CD8-positive, alpha-beta memory T cell (primary cell): ENCODE data around the gene SPTB. TPM values are rescaled to one million over a fixed set of nuclear protein-coding genes. Genes with fewer than 3 reads are reported as not detected.

ENCODE experiments used
- CTCF ChIA-PET: fragments of 350-600 bp; sonication (Branson Sonifier 250); formaldehyde crosslinking; loops from one replicate; lab custom pipeline; 2021; ENCODE audit warnings: antibody characterized with exemption; lab: Charles Lee
- POLR2A ChIA-PET: fragments of 350-600 bp; sonication (Branson Sonifier 250); formaldehyde crosslinking; loops from one replicate; lab custom pipeline; 2021; ENCODE audit warnings: antibody characterized with exemption; lab: Charles Lee
- DNase-seq, 5 donors: peaks; one replicate each; pipeline versions ENCODE4 v3.0.0 to v3.0.0-alpha.2; 2020 to 2022; ENCODE audit warnings: mixed read lengths in 1 of 5
- H3K27ac ChIP-seq: one replicate; pipeline ENCODE4 v1.7.0; 2013; ENCODE audit warnings: low read depth, mild to moderate bottlenecking, low read length, moderate library complexity
- H3K27me3 ChIP-seq: 2 replicates; pipeline ENCODE4 v1.7.0; 2013; ENCODE audit warnings: low read length, mild to moderate bottlenecking; ENCODE audit not compliant: insufficient read depth, poor library complexity, severe bottlenecking
- H3K36me3 ChIP-seq: 2 replicates; pipeline ENCODE4 v1.7.0; 2013; ENCODE audit warnings: mild to moderate bottlenecking, low read length, moderate library complexity; ENCODE audit not compliant: insufficient read depth
- H3K4me1 ChIP-seq: 2 replicates; pipeline ENCODE4 v1.7.0; 2013; ENCODE audit warnings: mild to moderate bottlenecking, low read length, moderate library complexity; ENCODE audit not compliant: insufficient read depth
- H3K4me3 ChIP-seq: 2 replicates; pipeline ENCODE4 v1.7.0; 2013; ENCODE audit warnings: mild to moderate bottlenecking, low read length
- H3K9me3 ChIP-seq: 2 replicates; pipeline ENCODE4 v1.7.0; 2013; ENCODE audit warnings: mild to moderate bottlenecking, low read length
- H3K27ac Mint-ChIP-seq, 8 donors: one replicate each; pipeline ENCODE4 v1.8.0; 2020 to 2021; ENCODE audit warnings: mixed read lengths in 8 of 8, mild to moderate bottlenecking in 6 of 8, inconsistent platforms in 3 of 8, moderate library complexity in 3 of 8
- H3K27me3 Mint-ChIP-seq, 2 donors: one replicate each; pipeline ENCODE4 v1.8.0; 2020 to 2021; ENCODE audit warnings: mixed read lengths in 2 of 2, mild to moderate bottlenecking in 1 of 2, moderate library complexity in 1 of 2
- H3K36me3 Mint-ChIP-seq, 3 donors: one replicate each; pipeline ENCODE4 v1.8.0; 2020 to 2021; ENCODE audit warnings: mixed read lengths in 3 of 3, inconsistent platforms in 1 of 3, mild to moderate bottlenecking in 1 of 3
- H3K4me1 Mint-ChIP-seq, 3 donors: one replicate each; pipeline ENCODE4 v1.8.0; 2020 to 2021; ENCODE audit warnings: mixed read lengths in 3 of 3, inconsistent platforms in 1 of 3, mild to moderate bottlenecking in 1 of 3
- H3K4me3 Mint-ChIP-seq, 7 donors: one replicate each; pipeline ENCODE4 v1.8.0; 2020 to 2021; ENCODE audit warnings: mixed read lengths in 7 of 7, mild to moderate bottlenecking in 6 of 7, moderate library complexity in 4 of 7, inconsistent platforms in 2 of 7
- H3K9me3 Mint-ChIP-seq, 5 donors: one replicate each; pipeline ENCODE4 v1.8.0; 2020 to 2022; ENCODE audit warnings: mixed read lengths in 5 of 5, mild to moderate bottlenecking in 3 of 5, moderate library complexity in 2 of 5, inconsistent platforms in 1 of 5
- polyA plus RNA-seq: library from polyadenylated mRNA; unstranded; fragments of 300-500 nt; fragmentation: Illumina TruSeq; gene quantifications from one replicate; pipeline ENCODE4 v1.2.3, GENCODE V29; 2021
- total RNA-seq, 2 experiments: library from RNA; stranded (reverse); gene quantifications; one replicate each; pipeline ENCODE4 v1.2.3, GENCODE V29; 2021

SPTB gene
- total and polyA plus RNA-seq, 3 experiments from 2014 or later = 0.09 to 0.18 (median 0.15) TPM

DNA sequence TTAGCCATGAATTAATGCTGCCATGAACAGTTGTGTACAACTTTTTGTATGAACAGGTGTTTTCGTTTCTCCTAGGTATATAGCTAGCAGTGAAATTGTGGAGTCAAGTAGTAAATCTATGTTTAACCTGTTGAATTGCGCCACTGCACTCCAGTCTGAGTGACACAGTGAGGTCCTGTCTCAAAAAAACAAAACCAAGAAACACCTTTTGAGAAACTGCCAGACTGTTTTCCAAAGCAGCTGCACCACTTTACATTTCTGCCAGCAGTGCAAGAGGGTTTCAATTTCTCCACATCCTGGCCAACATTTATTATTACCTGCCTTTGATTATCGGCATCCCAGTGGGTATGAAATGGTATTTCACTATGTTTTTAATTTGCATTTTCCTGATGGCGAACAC, 178.8 kb downstream of the SPTB start:
- no peak overlapping the region for H3K4me3 Mint-ChIP-seq
- Histone ChIP-seq H3K9me3 (no peaks in the 10 kb centered on the region), H3K27ac (no peak overlapping the region), H3K27me3 (peaks cover 23% of the 10 kb centered on the region), H3K4me3 (no peak overlapping the region), H3K36me3 (no peaks in the 10 kb centered on the region), H3K4me1 (peaks cover 50% of the 10 kb centered on the region)
- POLR2A ChIA-PET = no interaction called here
- CTCF ChIA-PET = no interaction called here
- no peak for DNase-seq
- no peaks in the 10 kb centered on the region for H3K36me3 Mint-ChIP-seq
- H3K27me3 Mint-ChIP-seq = peaks cover 27 to 55% of the 10 kb centered on the region in 2 donors
- no peaks in the 10 kb centered on the region for H3K9me3 Mint-ChIP-seq
- no peak overlapping the region for H3K27ac Mint-ChIP-seq
- peaks cover 50 to 64% (median 57%) of the 10 kb centered on the region in 3 donors for H3K4me1 Mint-ChIP-seq

DNA sequence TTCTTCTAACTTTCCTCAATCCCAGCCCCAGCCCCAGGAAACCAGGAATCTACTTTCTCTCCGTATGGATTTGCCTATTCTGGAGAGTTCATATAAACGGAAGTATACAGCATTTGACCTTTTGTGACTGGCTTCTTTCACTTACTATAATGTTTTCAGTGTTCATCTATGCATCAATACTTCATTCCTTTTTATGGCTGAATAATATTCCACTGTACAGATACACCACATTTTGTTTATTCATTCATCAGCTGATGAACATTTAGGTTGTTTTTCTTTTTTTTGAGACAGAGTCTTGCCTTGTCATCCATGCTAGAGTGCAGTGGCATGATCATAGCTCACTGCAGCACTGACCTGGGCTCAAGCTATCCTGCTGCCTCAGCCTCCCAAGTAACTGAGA, 179.4 kb downstream of the SPTB start:
- no peaks in the 10 kb centered on the region for H3K9me3 Mint-ChIP-seq
- peak overlapping the region in 1 of 8 donors; percentile 23 for H3K27ac Mint-ChIP-seq
- no peaks in the 10 kb centered on the region for H3K36me3 Mint-ChIP-seq
- peaks cover 23% of the 10 kb centered on the region for H3K27me3 ChIP-seq
- H3K4me1 ChIP-seq = peaks cover 46% of the 10 kb centered on the region
- H3K27me3 Mint-ChIP-seq = peaks cover 26 to 49% of the 10 kb centered on the region in 2 donors
- POLR2A ChIA-PET = no interaction called here
- no peaks in the 10 kb centered on the region for H3K9me3 ChIP-seq
- DNase-seq = no peak
- H3K4me3 ChIP-seq = no peak overlapping the region
- H3K4me3 Mint-ChIP-seq = no peak overlapping the region
- no peak overlapping the region for H3K27ac ChIP-seq
- H3K36me3 ChIP-seq = no peaks in the 10 kb centered on the region
- peaks cover 44 to 62% (median 51%) of the 10 kb centered on the region in 3 donors for H3K4me1 Mint-ChIP-seq
- CTCF ChIA-PET = no interaction called here

GRCh38 chr14:64698903-64699302, 180.8 kb downstream of the SPTB start:
- Mint-ChIP-seq H3K9me3 (no peaks in the 10 kb centered on the region), H3K27me3 (peaks cover 24 to 45% of the 10 kb centered on the region in 2 donors), H3K4me1 (peaks cover 45 to 69% (median 48%) of the 10 kb centered on the region in 3 donors), H3K36me3 (no peaks in the 10 kb centered on the region), H3K4me3 (peak overlapping the region in 5 of 7 donors; percentile 2 to 62 (median 19)), H3K27ac (peak overlapping the region in 4 of 8 donors; percentile 8 to 79 (median 44))
- Histone ChIP-seq H3K27me3 (peaks cover 23% of the 10 kb centered on the region), H3K27ac (no peak overlapping the region), H3K4me1 (peaks cover 42% of the 10 kb centered on the region), H3K36me3 (no peaks in the 10 kb centered on the region), H3K9me3 (no peaks in the 10 kb centered on the region), H3K4me3 (no peak overlapping the region)
- ChIA-PET POLR2A (interaction anchor here (0.5 kb wide), 1 partner anchor 216 kb away, joined by 3 read pairs; no protein-coding TSS in a partner anchor), CTCF (interaction anchor here (1.1 kb wide), 2 partner anchors 10 to 27 kb away, joined by 3 read pairs; no protein-coding TSS in a partner anchor)
- no peak for DNase-seq

DNA sequence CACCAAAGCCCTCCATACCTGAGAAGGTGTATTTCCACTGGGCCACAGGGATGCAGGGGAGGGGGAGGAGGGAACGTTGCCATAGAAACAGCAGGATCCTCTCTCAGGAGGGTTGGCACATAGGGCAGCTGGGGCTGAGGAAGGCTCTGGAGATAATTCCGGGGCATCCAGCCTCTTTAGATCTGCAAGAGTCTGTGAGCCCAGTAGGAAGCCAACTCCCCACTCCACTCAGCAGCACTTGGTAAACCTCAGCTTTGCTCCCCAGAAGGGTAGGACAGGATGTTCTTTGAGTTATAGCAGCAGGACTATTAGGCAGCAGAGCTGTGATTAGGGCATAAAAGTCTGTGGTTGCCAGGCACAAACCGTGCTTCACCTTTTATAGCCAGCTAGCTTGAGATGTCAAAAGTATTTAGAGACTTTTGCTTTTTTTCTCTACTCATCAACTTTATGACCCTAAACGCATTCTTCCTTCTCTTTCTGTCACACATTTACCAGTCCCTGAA, 183.3 kb downstream of the SPTB start:
- Histone ChIP-seq H3K27ac (no peak overlapping the region), H3K27me3 (peaks cover under 1% of the 10 kb centered on the region), H3K36me3 (no peaks in the 10 kb centered on the region), H3K9me3 (no peaks in the 10 kb centered on the region), H3K4me3 (no peak overlapping the region), H3K4me1 (peaks cover 26% of the 10 kb centered on the region)
- DNase-seq = peak in 1 of 5 donors; percentile 52
- H3K27ac Mint-ChIP-seq = peak overlapping the region; percentile 39 to 90 (median 66)
- POLR2A ChIA-PET = no interaction called here
- H3K9me3 Mint-ChIP-seq = no peaks in the 10 kb centered on the region
- H3K4me1 Mint-ChIP-seq = peaks cover 31 to 56% (median 33%) of the 10 kb centered on the region in 3 donors
- CTCF ChIA-PET = interaction anchor here (0.6 to 1.0 kb wide), 3 partner anchors 66 to 869 kb away, joined by 3 to 4 read pairs (median 3); no protein-coding TSS in a partner anchor
- no peaks in the 10 kb centered on the region for H3K36me3 Mint-ChIP-seq
- H3K4me3 Mint-ChIP-seq = peak overlapping the region; percentile 4 to 54 (median 33)
- peaks cover 6 to 23% of the 10 kb centered on the region in 2 donors for H3K27me3 Mint-ChIP-seq

Other genes starting within 250 kb of the SPTB start
- 1 to 10 TPM; 4.9 to 5.0 TPM for gene PLEKHG3, start 175.5 kb downstream of the SPTB start, total RNA-seq
- gene PLEKHG3, start 175.5 kb downstream of the SPTB start, polyA plus RNA-seq = 61.1 TPM
- 10 to 100 TPM; 44.0 to 54.8 TPM for gene CHURC1, start 34.5 kb upstream of the SPTB start, total RNA-seq
- gene CHURC1, start 34.5 kb upstream of the SPTB start, polyA plus RNA-seq = 171 TPM
- gene GPX2, start 62.8 kb upstream of the SPTB start, total RNA-seq = not detected
- gene GPX2, start 62.8 kb upstream of the SPTB start, polyA plus RNA-seq = not detected
- gene RAB15, start 92.4 kb upstream of the SPTB start, total RNA-seq = 1 to 10 TPM; 4.7 to 4.9 TPM
- gene RAB15, start 92.4 kb upstream of the SPTB start, polyA plus RNA-seq = 4.2 TPM
- 10 to 100 TPM; 14.3 to 14.8 TPM for gene FNTB, start 107.0 kb upstream of the SPTB start, total RNA-seq
- gene FNTB, start 107.0 kb upstream of the SPTB start, polyA plus RNA-seq = 8.3 TPM
- 100 to 1,000 TPM; 126 to 127 TPM for gene MAX, start 222.6 kb upstream of the SPTB start, total RNA-seq
- gene MAX, start 222.6 kb upstream of the SPTB start, polyA plus RNA-seq = 135 TPM